NCI-H510A (cell line): Measurements from ENCODE around the gene DLEC1.
A peak's percentile ranks its signal among the peaks of the same experiment; 100 is the strongest.

Source experiments
- DNase-seq: peaks from one replicate; lab custom pipeline; 2025; lab: John Stamatoyannopoulos, UW

DLEC1 gene, protein sequence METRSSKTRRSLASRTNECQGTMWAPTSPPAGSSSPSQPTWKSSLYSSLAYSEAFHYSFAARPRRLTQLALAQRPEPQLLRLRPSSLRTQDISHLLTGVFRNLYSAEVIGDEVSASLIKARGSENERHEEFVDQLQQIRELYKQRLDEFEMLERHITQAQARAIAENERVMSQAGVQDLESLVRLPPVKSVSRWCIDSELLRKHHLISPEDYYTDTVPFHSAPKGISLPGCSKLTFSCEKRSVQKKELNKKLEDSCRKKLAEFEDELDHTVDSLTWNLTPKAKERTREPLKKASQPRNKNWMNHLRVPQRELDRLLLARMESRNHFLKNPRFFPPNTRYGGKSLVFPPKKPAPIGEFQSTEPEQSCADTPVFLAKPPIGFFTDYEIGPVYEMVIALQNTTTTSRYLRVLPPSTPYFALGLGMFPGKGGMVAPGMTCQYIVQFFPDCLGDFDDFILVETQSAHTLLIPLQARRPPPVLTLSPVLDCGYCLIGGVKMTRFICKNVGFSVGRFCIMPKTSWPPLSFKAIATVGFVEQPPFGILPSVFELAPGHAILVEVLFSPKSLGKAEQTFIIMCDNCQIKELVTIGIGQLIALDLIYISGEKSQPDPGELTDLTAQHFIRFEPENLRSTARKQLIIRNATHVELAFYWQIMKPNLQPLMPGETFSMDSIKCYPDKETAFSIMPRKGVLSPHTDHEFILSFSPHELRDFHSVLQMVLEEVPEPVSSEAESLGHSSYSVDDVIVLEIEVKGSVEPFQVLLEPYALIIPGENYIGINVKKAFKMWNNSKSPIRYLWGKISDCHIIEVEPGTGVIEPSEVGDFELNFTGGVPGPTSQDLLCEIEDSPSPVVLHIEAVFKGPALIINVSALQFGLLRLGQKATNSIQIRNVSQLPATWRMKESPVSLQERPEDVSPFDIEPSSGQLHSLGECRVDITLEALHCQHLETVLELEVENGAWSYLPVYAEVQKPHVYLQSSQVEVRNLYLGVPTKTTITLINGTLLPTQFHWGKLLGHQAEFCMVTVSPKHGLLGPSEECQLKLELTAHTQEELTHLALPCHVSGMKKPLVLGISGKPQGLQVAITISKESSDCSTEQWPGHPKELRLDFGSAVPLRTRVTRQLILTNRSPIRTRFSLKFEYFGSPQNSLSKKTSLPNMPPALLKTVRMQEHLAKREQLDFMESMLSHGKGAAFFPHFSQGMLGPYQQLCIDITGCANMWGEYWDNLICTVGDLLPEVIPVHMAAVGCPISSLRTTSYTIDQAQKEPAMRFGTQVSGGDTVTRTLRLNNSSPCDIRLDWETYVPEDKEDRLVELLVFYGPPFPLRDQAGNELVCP (N-terminal part only)

GRCh38 chr3:38039101-38039898 is at the start of gene DLEC1:
Gene DLEC1 (plus strand): TSS chr3:38039208. CDS start chr3:38039226, 18 bp downstream.
- no peak for DNase-seq

- DNase-seq: no peak
Measured at GRCh38 chr3:37989821-37990480, 49.1 kb upstream of the DLEC1 start.

GRCh38 chr3:37990527-37990926 is 48.5 kb upstream of the DLEC1 start, which contains the start of gene VILL:
Gene VILL (plus strand): TSS chr3:37990786. CDS start chr3:37993673, 2,887 bp downstream.
- DNase-seq: peak; percentile 32

- no peak for DNase-seq
Measured at GRCh38 chr3:37991109-37991508, 47.9 kb upstream of the DLEC1 start.

DNA sequence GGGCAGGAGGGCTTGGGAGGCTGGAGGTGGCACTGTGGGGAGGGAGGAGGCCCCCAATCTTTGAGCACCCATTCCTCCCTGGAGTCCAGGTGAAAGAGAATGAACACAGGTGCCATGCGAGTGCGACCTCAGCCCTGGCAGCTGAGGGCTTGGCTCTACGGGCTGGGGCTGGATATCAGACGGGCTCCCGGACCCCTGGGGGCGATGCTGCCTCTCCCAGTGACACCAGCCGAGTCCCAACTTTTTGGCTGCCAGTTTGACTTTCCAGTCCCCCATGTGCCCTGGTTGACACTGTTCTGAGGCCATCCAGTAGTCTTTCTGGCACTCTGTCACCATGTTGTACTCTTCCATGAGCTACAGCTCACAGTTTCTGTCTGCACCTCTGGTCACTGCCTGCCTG is 47.2 kb upstream of the DLEC1 start:
- DNase-seq: no peak

GRCh38 chr3:37992271-37993066 is 46.5 kb upstream of the DLEC1 start:
- no peak for DNase-seq

DNA sequence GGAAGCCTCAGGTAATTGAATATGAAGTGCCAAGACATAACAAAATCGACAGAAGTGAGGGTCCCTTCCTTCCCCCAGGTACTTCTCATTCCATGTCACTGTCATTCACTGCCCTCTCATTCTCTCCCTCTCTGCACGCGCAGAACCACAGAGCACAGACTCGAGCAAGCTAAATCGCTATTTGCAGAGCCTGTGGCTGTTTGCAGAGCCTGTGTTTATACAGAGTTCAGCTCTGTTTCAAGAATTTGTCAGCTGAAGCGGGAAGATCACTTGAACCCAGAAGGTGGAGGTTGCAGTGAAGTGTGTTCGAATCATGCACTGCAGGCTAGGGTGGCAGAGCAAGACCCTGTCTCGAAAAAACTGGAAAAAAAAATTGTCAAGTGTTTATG is 45.9 kb upstream of the DLEC1 start:
- DNase-seq: no peak

GRCh38 chr3:37993460-37993819 is 45.6 kb upstream of the DLEC1 start:
- DNase-seq: no peak

- DNase-seq: no peak
Measured at GRCh38 chr3:37993820-37994638, 45.0 kb upstream of the DLEC1 start.

DNA sequence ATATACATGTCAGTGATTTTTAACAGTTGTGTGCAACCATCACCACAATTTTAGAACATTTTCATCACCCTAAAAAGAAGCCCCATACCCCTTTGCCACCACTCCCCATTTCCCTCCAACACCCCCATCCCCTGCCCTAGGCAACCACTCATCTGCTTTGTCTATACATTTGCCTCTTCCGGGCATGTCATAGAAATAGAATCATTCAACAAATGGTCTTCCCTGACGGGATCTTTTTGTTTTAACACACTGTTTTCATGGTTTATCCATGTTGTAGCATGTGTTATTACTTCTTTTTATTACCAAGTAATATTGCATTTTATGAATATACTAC is 44.4 kb upstream of the DLEC1 start:
- DNase-seq: no peak

- DNase-seq: no peak
Measured at GRCh38 chr3:37995652-37996641, 43.1 kb upstream of the DLEC1 start.

- DNase-seq: no peak
Measured at GRCh38 chr3:37996785-37997301, 42.2 kb upstream of the DLEC1 start.

DNA sequence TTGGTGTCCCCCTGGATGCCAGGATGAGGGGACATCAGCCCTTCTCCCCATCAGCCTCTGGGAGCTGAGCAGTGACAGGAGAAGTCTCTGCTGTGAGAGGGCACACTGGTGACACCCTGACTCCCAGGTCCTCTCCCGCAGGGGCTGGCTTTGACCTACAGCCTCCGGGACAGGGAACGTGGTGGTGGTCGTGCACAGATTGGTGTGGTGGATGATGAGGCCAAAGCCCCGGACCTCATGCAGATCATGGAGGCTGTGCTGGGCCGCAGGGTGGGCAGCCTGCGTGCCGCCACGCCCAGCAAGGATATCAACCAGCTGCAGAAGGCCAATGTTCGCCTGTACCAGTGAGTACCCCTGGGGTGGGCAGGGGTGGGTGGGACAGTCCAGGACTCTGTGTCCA is 41.7 kb upstream of the DLEC1 start:
- DNase-seq: no peak

DNA sequence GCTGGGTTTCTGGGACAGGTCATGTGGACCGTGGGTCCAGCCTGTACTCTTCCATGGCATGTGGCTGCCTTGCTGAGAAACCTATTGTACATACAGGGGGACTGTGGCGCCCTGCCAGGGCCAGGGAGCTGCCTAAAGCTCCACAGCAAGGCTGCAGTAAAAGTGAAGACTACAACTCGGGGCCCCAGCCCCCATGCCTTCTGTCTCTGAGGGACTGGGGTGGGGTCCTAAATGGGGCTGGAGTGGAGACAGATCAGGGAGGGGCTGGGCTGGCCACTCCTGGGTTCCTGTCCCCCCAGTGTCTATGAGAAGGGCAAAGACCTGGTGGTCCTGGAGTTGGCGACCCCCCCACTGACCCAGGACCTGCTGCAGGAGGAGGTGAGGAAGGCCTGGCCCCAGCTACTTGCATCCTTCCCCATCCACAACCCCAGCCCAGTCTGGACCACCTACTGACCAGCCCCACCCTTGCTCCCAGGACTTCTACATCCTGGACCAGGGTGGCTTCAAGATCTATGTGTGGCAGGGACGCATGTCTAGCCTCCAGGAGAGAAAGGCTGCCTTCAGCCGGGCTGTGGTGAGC is 41.1 kb upstream of the DLEC1 start:
- DNase-seq: no peak

- no peak for DNase-seq
Measured at GRCh38 chr3:37999836-38000235, 39.2 kb upstream of the DLEC1 start.

- no peak for DNase-seq
Measured at GRCh38 chr3:38000242-38000916, 38.6 kb upstream of the DLEC1 start.

GRCh38 chr3:38000965-38001455 is 38.0 kb upstream of the DLEC1 start:
- DNase-seq: no peak
